NCI-H345 treated with DMSO at 0.1 percent for 48 hours (cell line): ENCODE data around the gene IL17B.
"Not testable (repeated sequence)": the region's sequence is repeated elsewhere in the genome, so short reads cannot be mapped to it uniquely, and the experiment has no call there.

Experiments
- DNase-seq: peaks from one replicate; lab custom pipeline; 2025; ENCODE audit not compliant: unreplicated experiment; lab: John Stamatoyannopoulos, UW

The IL17B gene

GRCh38 chr5:149403923-149404745, 25.0 kb upstream of the IL17B start:
- DNase-seq, result no peak

GRCh38 chr5:149402291-149402690, 23.2 kb upstream of the IL17B start:
- no peak for DNase-seq

GRCh38 chr5:149401051-149401450, 22.0 kb upstream of the IL17B start:
- no peak for DNase-seq

- DNase-seq, result no peak
Observed at GRCh38 chr5:149400304-149400703, 21.2 kb upstream of the IL17B start.

GRCh38 chr5:149399775-149400174, 20.7 kb upstream of the IL17B start:
- DNase-seq, result no peak

GRCh38 chr5:149398747-149399266, 19.7 kb upstream of the IL17B start:
- not testable (repeated sequence) for DNase-seq

GRCh38 chr5:149397530-149397929, 18.4 kb upstream of the IL17B start:
- no peak for DNase-seq

- DNase-seq, result not testable (repeated sequence)
Observed at GRCh38 chr5:149394996-149395395, 15.9 kb upstream of the IL17B start.

- DNase-seq, result no peak
Observed at GRCh38 chr5:149392718-149393117, 13.6 kb upstream of the IL17B start.

- no peak for DNase-seq
Observed at GRCh38 chr5:149391524-149391923, 12.4 kb upstream of the IL17B start.

- not testable (repeated sequence) for DNase-seq
Observed at GRCh38 chr5:149391076-149391475, 12.0 kb upstream of the IL17B start.

- no peak for DNase-seq
Observed at GRCh38 chr5:149389552-149390495, 10.7 kb upstream of the IL17B start.

GRCh38 chr5:149388498-149389190, 9.6 kb upstream of the IL17B start:
- no peak for DNase-seq

- DNase-seq, result no peak
Observed at GRCh38 chr5:149387982-149388381, 8.9 kb upstream of the IL17B start.

- DNase-seq, result no peak
Observed at GRCh38 chr5:149387081-149387631, 8.1 kb upstream of the IL17B start.

- no peak for DNase-seq
Observed at GRCh38 chr5:149386166-149386565, 7.1 kb upstream of the IL17B start.

- no peak for DNase-seq
Observed at GRCh38 chr5:149383399-149383798, 4.3 kb upstream of the IL17B start.

- DNase-seq, result no peak
Observed at GRCh38 chr5:149382517-149383220, 3.6 kb upstream of the IL17B start.

GRCh38 chr5:149381986-149382338, 2.9 kb upstream of the IL17B start:
- DNase-seq, result peak; percentile 25

- DNase-seq, result no peak
Observed at GRCh38 chr5:149381261-149381985, 2.3 kb upstream of the IL17B start.
